ENCODE results near the gene PTPN3.

GRCh38 chr9:109385499-109385898 is 112.6 kb downstream of the PTPN3 start:
- TF ChIP-seq EZH2 (IDR thresholded peaks at IDR 0.05; ENCODE audit: insufficient read depth, poor library complexity, severe bottlenecking) (no peak), EZH2phosphoT487 (IDR thresholded peaks at IDR 0.05; ENCODE audit: insufficient read depth, low read depth) (no peak)
